Skeletal muscle satellite cell (primary cell): Measurements from ENCODE around the gene TRPC4. TPM values are rescaled to one million over a fixed set of nuclear protein-coding genes. Genes with fewer than 3 reads are reported as not detected.

Experiments used
- H3K27me3 ChIP-seq: 2 replicates; pipeline ENCODE4 v1.7.0; 2013; ENCODE audit warnings: low read length; ENCODE audit not compliant: control insufficient read depth, insufficient read depth
- H3K36me3 ChIP-seq: 2 replicates; pipeline ENCODE4 v1.7.0; 2013; ENCODE audit warnings: mild to moderate bottlenecking, control low read depth, low read length; ENCODE audit not compliant: insufficient read depth
- H3K4me1 ChIP-seq: 2 replicates; pipeline ENCODE4 v1.7.0; 2013; ENCODE audit warnings: low read length; ENCODE audit not compliant: control insufficient read depth, insufficient read depth
- H3K4me2 ChIP-seq: 2 replicates; pipeline ENCODE4 v1.7.0; 2013; ENCODE audit warnings: mild to moderate bottlenecking, low read length
- H3K4me3 ChIP-seq: 2 replicates; pipeline ENCODE4 v1.7.0; 2013; ENCODE audit warnings: low read length
- H3K9ac ChIP-seq: 2 replicates; pipeline ENCODE4 v1.7.0; 2013; ENCODE audit warnings: mild to moderate bottlenecking, low read depth, low read length, moderate library complexity
- H3K9me3 ChIP-seq: replicated peaks from 2 replicates; pipeline ENCODE4 v1.7.0; 2013; ENCODE audit warnings: mild to moderate bottlenecking, control low read depth, low read length
- total RNA-seq: library from RNA; depleted of rRNA; stranded (reverse); fragments of >200 nt; gene quantifications from 2 replicates; pipeline ENCODE4 v1.2.3, GENCODE V29; 2012; rRNA removed

TRPC4 gene
- total RNA-seq = 0.76 and 0.87 TPM in 2 replicates

DNA sequence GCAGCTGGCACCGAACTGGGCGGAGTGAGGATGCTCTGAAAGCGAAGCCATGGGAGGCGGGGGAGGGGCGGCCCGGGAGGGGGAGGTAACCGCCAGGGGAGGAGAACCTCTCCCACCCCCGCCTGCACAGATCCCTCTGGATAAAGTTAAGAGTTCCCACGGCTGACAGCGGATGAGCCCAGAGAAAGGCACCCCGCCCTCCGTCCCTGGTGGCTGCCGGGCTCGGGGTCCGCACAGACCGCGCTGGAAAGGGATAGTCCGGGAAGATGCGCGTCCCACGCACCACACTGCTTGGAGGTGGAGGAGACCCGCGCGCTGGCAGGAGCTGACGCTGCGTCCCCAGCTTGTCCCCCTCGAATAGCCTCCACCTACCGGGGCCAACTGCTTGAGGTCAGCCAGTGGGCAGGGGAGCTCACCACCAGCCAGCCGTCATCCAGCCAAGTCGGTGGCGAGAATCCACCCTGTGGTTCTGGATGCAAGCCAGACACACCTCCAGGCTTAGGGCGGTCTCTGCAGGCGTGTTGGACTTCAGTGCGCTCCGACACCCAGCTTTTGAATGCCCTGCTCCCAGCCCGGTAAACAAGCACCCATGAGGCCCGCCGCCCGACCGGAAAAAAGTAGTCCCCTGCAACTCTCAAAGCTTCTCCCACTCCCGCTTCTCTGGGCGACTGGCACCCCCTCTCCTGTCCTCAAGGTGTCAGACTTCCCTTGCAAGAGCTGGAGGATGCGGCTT lies at the start of gene TRPC4:
TRPC4 (minus strand) TSS at position 17 of the 733 bp plus-strand sequence. CDS start 86,439 bp downstream, outside the sequence.
- H3K4me2 ChIP-seq = peak within 1 kb of the TSS; percentile 99
- no peaks in the 10 kb centered on the region for H3K9me3 ChIP-seq
- peak within 1 kb of the TSS; percentile 79 for H3K9ac ChIP-seq
- peak within 1 kb of the TSS; percentile 80 for H3K4me3 ChIP-seq
- H3K36me3 ChIP-seq = no peaks in the 10 kb centered on the region
- H3K27me3 ChIP-seq = no peaks in the 10 kb centered on the region
- peaks cover 21% of the 10 kb centered on the region for H3K4me1 ChIP-seq

GRCh38 chr13:37918751-37919150 lies 49.2 kb upstream of the TRPC4 start:
- Histone ChIP-seq H3K4me3 (no peak overlapping the region), H3K36me3 (no peaks in the 10 kb centered on the region), H3K27me3 (no peaks in the 10 kb centered on the region), H3K9ac (no peak overlapping the region), H3K4me2 (no peak overlapping the region), H3K4me1 (peaks cover 6% of the 10 kb centered on the region), H3K9me3 (no peaks in the 10 kb centered on the region)

DNA sequence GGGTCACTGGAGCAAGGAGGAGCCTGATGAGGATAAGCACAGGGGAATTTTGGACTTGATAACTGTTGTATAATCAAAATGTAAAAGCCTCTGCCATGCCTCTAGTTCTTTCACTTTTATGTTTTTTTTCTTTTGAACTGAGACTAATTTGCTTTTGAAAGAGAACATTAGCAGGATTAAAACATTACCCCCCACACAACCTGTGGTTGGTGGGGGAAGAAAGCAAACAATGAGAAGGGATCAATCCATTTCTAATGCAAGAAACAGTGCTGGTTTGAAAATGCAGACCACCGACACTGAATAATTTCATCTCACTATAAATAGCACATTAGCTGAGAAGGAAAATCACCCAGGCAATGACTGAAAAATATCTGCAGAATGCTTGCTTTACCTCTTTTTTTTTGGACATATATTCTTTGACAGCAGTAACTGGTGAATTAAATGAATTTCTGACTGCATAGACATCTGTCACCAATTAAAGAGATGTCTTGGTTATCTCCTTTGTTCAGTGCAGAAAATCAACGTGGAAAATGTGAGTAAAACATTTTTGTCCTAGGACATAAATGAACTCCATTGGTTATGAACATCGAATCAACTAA lies 48.6 kb upstream of the TRPC4 start:
- H3K9me3 ChIP-seq = no peaks in the 10 kb centered on the region
- no peak overlapping the region for H3K4me3 ChIP-seq
- no peak overlapping the region for H3K9ac ChIP-seq
- H3K36me3 ChIP-seq = no peaks in the 10 kb centered on the region
- H3K4me2 ChIP-seq = no peak overlapping the region
- peaks cover 6% of the 10 kb centered on the region for H3K4me1 ChIP-seq
- H3K27me3 ChIP-seq = no peaks in the 10 kb centered on the region

GRCh38 chr13:37914781-37915391 lies 45.3 kb upstream of the TRPC4 start:
- no peaks in the 10 kb centered on the region for H3K36me3 ChIP-seq
- H3K9ac ChIP-seq = no peak overlapping the region
- H3K9me3 ChIP-seq = no peaks in the 10 kb centered on the region
- no peak overlapping the region for H3K4me3 ChIP-seq
- H3K4me1 ChIP-seq = peaks cover 4% of the 10 kb centered on the region
- H3K4me2 ChIP-seq = no peak overlapping the region
- H3K27me3 ChIP-seq = no peaks in the 10 kb centered on the region

DNA sequence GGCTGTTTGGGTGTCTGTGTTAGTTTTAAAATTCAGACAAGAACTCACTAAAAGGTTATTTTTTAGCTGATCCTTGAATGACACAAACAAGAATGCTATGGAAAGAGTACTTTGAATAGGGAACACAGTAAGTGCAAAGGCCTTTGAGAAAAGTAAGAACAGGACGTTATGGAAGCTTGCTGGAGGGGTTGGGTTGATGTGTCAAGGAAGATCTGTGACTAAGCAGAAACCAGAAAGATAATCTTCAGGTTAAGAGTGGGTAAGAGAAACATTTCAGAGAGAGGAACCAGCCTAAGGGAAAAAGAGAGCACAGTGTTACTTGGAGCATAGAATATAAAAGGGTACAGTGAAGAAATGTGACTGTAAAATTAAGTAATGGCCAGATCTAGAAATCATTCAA lies 41.2 kb upstream of the TRPC4 start:
- no peak overlapping the region for H3K9ac ChIP-seq

GRCh38 chr13:37906880-37907279 lies 37.3 kb upstream of the TRPC4 start:
- H3K4me2 ChIP-seq = no peak overlapping the region
- H3K4me3 ChIP-seq = no peak overlapping the region
- no peaks in the 10 kb centered on the region for H3K27me3 ChIP-seq
- H3K36me3 ChIP-seq = no peaks in the 10 kb centered on the region
- H3K9me3 ChIP-seq = no peaks in the 10 kb centered on the region
- peaks cover 7% of the 10 kb centered on the region for H3K4me1 ChIP-seq
- no peak overlapping the region for H3K9ac ChIP-seq

More for the DNA sequence above, 41.2 kb upstream of the TRPC4 start:
- H3K4me2 ChIP-seq = no peak overlapping the region
- H3K27me3 ChIP-seq = no peaks in the 10 kb centered on the region
- peaks cover 2% of the 10 kb centered on the region for H3K4me1 ChIP-seq
- H3K4me3 ChIP-seq = no peak overlapping the region
- H3K9me3 ChIP-seq = no peaks in the 10 kb centered on the region
- no peaks in the 10 kb centered on the region for H3K36me3 ChIP-seq

- Histone ChIP-seq H3K9me3 (no peaks in the 10 kb centered on the region), H3K4me1 (peaks cover 7% of the 10 kb centered on the region), H3K4me3 (no peak overlapping the region), H3K36me3 (no peaks in the 10 kb centered on the region), H3K4me2 (no peak overlapping the region), H3K9ac (no peak overlapping the region), H3K27me3 (no peaks in the 10 kb centered on the region)
Measured at GRCh38 chr13:37905736-37906135, 36.2 kb upstream of the TRPC4 start.

DNA sequence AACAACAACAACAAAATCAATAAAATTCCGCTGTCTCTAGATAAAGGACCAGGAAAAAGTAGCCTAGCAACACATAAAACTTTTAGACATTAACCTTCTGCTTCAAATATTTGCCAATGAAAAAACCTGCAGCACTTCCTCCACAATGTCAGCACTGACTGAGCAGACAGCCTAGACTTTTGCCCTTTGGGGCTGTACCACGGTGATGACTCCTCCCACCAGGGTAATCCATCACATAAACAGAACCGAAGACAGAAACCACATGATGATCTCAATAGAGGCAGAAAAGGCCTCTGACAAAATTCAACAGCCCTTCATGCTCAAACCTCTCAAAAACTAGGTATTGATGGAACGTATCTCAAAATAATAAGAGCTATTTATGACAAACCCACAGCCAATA lies 30.2 kb upstream of the TRPC4 start:
- Histone ChIP-seq H3K9me3 (no peaks in the 10 kb centered on the region), H3K36me3 (no peaks in the 10 kb centered on the region), H3K4me2 (no peak overlapping the region), H3K4me1 (no peaks in the 10 kb centered on the region), H3K27me3 (no peaks in the 10 kb centered on the region), H3K9ac (no peak overlapping the region), H3K4me3 (no peak overlapping the region)

GRCh38 chr13:37893321-37893720 lies 23.7 kb upstream of the TRPC4 start:
- Histone ChIP-seq H3K4me2 (no peak overlapping the region), H3K27me3 (no peaks in the 10 kb centered on the region), H3K9me3 (no peaks in the 10 kb centered on the region), H3K36me3 (no peaks in the 10 kb centered on the region), H3K4me3 (no peak overlapping the region), H3K9ac (no peak overlapping the region), H3K4me1 (peaks cover 5% of the 10 kb centered on the region)

- Histone ChIP-seq H3K9ac (no peak overlapping the region), H3K4me1 (peaks cover 6% of the 10 kb centered on the region), H3K9me3 (no peaks in the 10 kb centered on the region), H3K4me2 (no peak overlapping the region), H3K36me3 (no peaks in the 10 kb centered on the region), H3K27me3 (no peaks in the 10 kb centered on the region), H3K4me3 (no peak overlapping the region)
Measured at GRCh38 chr13:37889820-37890219, 20.2 kb upstream of the TRPC4 start.

DNA sequence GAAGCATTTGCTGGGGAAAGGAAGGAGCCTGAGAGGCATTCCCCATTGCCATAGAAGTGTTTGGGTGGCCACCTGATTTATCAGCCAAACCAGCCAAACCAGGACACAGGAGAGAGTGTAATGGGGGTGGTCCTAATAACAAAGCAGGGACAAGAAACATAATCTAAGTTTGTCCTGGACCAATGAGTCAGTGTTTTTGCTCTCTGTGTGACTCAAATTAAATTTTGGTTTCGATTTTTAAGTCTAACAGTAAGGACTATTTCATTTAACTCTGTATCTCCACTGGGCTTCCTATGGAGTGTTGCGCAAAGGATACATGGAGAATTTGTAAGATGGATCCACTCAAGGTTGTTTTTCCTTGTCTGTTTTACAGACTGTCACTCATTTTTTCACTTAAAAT lies 19.5 kb upstream of the TRPC4 start:
- peaks cover 10% of the 10 kb centered on the region for H3K4me1 ChIP-seq
- H3K4me3 ChIP-seq = no peak overlapping the region
- no peaks in the 10 kb centered on the region for H3K9me3 ChIP-seq
- H3K9ac ChIP-seq = no peak overlapping the region
- no peaks in the 10 kb centered on the region for H3K36me3 ChIP-seq
- peak overlapping the region; percentile 38 for H3K4me2 ChIP-seq
- H3K27me3 ChIP-seq = no peaks in the 10 kb centered on the region
